ENCODE results near the gene ARVCF. TPM values are rescaled to one million over a fixed set of nuclear protein-coding genes. Genes with fewer than 3 reads are reported as not detected.

ARVCF gene, protein sequence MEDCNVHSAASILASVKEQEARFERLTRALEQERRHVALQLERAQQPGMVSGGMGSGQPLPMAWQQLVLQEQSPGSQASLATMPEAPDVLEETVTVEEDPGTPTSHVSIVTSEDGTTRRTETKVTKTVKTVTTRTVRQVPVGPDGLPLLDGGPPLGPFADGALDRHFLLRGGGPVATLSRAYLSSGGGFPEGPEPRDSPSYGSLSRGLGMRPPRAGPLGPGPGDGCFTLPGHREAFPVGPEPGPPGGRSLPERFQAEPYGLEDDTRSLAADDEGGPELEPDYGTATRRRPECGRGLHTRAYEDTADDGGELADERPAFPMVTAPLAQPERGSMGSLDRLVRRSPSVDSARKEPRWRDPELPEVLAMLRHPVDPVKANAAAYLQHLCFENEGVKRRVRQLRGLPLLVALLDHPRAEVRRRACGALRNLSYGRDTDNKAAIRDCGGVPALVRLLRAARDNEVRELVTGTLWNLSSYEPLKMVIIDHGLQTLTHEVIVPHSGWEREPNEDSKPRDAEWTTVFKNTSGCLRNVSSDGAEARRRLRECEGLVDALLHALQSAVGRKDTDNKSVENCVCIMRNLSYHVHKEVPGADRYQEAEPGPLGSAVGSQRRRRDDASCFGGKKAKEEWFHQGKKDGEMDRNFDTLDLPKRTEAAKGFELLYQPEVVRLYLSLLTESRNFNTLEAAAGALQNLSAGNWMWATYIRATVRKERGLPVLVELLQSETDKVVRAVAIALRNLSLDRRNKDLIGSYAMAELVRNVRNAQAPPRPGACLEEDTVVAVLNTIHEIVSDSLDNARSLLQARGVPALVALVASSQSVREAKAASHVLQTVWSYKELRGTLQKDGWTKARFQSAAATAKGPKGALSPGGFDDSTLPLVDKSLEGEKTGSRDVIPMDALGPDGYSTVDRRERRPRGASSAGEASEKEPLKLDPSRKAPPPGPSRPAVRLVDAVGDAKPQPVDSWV
- total RNA-seq, result 3.1 TPM

DNA sequence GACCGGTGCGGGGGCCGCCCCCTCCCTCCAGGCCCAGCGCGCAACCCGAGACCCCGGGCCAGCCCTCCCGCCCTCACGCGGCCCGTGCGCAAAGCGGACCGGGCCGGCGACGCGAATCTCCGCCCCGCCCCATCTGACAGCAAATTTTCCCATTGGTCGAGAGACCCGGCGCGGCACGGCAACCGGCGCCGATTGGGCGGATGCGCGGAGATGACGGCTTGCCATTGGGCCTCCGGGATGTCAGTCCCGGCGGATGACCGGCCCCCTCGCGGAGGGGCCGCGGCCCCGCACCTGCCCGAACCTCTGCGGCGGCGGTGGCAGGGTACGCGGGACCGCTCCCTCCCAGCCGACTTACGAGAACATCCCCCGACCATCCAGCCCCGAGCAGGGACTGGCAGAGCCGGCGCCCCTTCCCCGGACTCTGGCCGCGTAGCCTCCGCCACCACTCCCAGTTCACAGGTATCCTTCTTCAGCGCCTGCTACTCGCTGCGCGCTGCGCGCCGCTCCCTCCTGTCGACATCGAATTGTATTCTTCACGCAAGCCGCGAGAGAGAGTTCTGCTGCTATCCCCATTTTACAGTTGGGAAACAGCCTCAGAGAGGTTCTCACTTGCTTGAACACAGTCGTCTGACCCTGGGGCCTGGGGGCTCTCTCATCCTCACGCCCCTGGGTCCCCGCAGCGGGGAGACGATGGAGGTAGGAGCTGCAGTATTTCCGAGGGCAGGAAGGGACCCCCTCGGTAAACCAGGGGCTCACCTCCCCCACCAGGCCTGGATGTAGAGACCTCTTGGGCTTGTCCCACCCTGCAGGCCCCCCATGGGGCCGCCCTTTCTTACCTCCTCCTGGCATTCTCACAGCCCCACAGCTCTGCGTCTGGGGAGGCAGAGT is at the start of gene ARVCF:
TSS of gene ARVCF (minus strand) at position 90 of the 888 bp plus-strand sequence. CDS start 26,029 bp downstream, outside the sequence.
- ATAC-seq, result peak; percentile 54

DNA sequence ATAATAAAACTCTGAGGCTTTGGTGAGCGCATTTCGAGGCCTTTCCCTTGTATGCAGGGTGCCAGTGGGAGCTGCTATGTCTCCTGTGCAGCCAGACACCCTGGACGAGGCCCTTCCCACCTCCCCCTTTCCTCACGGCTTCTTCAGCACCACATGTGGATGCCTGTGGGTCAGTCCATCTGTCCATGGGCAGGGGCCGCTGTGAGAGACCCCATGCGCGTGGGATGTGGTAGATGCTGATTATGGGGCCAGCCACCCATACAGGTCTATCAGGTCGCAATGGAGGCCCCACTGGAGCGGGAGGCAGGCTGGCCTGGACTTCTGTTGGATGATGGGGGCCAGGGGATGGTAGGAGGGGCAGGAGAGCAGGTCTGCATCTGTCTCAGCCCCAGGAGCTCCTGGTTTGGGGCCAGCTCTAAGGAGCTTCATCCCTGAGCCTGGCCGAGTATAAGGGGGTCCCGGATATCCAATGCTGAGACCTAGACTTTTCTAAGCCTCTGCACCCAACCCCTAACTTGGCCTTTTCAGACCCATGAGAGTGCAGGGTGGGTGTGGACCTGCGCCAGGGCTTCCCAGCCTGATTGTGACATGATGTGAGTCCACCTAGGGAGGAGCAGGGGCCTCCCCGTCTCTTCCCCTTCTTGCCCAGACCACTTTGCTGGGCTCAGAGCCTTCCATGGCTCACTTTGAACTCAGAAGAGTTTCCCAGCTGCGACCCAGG is 49.4 kb upstream of the ARVCF start:
- ATAC-seq, result no peak

DNA sequence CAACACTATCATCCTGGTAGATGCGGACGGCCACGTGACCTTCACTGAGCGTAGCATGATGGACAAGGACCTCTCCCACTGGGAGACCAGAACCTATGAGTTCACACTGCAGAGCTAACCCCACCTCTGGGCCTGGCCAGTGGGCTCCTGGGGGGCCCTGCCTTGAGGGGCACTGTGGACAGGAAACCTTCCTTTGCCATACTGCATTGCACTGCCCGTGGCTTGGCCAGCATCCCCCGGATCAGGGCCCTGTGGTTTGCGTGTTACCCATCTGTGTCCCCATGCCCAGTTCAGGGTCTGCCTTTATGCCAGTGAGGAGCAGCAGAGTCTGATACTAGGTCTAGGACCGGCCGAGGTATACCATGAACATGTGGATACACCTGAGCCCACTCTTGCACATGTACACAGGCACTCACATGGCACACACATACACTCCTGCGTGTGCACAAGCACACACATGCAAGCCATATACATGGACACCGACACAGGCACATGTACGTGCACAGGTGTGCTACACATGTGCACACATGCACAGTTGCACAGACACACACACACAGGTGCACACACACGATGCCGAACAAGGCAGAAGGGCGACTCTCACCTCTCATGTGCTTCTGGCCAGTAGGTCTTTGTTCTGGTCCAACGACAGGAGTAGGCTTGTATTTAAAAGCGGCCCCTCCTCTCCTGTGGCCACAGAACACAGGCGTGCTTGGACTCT is 48.1 kb upstream of the ARVCF start:
- no peak for ATAC-seq

DNA sequence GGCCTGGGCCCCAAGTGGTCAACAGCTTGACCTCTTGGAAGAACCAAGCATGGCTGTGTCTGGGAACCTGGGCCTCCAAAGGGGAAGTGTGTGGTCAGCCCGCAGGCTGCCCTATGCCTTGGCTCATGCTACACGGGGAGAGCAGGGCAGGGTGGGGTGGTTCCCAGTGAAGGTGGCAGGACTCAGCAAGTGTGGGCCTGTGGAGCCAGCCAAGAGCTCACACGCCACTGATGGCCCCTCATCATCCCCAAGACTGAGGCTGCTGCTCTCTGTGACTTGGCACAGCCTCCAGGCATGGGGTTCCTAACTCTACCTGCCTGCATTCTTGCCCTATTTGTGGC is 47.5 kb upstream of the ARVCF start:
- ATAC-seq, result peak; percentile 40

DNA sequence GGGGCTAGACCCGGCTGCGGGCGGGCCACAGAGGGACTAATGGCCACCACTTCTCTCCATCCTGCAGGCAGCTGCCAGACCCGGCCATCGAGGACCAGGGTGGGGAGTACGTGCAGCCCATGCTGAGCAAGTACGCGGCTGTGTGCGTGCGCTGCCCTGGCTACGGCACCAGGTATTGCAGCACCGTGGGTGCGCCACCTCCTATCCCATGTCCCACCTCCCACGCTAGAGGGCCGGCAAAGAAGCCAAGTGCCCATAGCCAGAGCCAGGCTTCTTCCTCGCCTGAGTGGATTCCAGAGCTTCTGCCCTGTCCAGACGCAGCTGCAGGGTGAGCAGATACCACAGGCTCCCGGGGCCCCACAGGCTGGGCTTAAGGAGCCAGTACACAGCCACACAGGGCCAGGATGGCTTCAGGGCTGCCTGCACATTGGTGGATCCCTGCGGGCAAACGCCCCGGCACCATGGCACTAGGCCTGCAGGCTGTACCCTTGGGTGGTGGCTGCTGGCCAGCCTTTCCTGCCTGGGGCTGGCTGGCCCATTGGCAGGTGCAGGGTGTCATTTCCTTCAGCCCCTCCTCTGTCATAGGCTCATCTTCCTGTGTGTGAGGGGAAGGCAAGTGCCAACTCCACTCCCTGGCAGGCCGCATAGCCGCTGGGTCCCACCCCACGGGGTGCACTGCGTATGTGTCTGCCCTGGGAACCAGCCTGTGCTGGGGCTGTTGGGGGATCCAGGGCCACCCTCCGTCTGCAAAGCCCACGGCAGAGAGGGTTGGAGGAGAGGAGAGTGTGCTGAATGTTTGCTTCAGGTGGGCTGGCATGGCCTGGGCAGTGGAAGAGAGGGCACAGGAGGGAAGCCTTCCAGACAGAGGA is 46.9 kb upstream of the ARVCF start:
- ATAC-seq, result peak; percentile 63

DNA sequence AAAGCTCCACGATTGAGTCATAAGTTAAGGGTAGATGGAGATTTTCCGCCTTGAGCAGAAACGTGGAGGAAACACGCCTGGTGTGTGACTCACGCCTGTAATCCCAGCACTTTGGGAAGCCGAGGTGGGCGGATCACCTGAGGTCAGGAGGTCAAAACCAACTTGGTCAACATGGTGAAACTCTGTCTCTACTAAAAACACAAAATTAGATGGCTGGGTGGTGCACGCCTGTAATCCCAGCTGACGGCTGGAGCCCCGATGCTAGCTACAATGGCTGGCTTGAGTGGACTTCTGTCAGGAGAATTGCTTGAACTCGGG is 46.1 kb upstream of the ARVCF start:
- peak; percentile 82 for ATAC-seq

DNA sequence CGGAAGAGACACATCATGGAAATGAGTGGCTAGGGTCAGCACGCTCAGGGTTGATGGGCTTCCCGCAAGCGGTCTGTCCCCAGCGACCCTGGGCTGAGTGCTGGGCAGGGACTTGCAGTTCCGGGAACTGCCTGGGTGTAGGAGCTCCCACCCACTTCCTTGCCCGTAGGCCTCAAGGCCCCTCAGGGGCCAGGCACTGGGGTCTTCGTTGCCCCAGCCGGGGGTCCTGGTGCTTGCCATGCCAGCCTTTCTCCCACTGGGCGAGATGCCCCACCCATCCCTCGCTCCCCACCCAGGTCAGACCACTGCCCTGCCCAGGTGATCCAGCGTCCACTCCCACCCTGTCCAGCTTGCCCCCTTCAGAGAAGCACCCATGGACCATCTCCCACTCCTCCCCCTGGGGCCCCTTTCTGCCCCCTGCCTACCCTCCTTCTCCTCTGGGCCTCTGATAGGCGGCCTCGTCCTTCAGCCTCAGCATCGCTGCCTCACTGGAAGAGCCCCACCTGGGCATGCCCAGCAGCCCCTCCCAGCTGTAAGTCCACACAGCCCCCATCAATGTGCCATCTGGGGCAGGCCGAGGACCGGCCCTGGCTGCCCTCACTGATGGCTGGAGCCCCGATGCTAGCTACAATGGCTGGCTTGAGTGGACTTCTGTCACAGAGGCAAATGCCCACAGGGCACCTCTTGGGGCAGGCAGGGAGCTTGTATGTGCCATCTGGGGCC is 45.6 kb upstream of the ARVCF start:
- ATAC-seq, result no peak

DNA sequence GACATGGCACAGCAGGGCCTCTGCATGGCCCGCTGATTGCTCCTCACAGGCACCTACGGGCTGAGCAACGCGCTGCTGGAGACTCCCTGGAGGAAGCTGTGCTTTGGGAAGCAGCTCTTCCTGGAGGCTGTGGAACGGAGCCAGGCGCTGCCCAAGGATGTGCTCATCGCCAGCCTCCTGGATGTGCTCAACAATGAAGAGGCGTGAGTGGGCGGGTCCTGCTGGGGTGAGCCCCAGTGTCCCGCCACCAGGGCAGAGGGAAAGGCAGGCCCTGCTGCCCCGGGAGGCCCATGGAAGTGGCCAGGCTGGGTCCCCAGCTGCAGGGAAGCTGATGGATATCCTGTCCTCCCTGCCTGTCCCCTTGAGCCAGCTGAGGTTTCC is 44.8 kb upstream of the ARVCF start:
- peak; percentile 56 for ATAC-seq

DNA sequence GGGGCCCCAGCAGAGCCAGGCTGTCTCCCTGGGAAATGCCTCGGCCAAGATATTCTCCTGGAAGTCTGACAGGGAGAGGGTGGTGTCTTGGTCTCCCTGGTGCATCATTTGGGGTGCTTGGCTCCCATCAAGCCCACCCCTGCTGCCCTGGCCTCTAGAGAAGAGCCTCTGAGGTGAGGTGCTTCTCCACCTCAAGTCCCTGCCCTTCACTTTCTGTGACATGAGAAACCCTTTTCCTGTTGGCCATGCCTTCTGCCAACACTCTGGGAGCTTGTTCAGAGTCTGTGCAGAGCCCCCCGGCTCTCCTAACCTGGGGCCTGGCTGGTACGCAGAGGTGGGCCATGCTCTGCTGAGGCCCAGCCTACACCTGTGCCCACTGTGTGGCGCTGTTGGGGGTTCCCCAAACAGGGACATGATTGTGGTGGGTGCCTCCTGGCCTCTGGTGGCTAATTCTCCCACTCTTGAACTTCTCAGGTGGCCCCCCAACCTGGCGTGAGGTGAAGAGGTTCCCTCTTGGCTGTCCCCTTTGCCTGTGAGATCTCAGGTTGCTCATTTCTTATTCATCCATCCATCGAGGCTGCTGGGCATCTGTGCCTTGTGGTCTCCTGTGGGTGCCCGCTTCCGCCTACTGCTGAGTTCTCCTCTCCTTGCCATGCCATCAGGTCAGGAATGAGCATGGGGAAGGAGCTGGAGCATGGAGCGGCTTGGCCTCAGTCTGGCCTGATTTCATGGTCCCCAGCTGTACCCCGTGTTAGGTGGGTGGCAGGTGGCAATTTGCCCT is 44.3 kb upstream of the ARVCF start:
- no peak for ATAC-seq

DNA sequence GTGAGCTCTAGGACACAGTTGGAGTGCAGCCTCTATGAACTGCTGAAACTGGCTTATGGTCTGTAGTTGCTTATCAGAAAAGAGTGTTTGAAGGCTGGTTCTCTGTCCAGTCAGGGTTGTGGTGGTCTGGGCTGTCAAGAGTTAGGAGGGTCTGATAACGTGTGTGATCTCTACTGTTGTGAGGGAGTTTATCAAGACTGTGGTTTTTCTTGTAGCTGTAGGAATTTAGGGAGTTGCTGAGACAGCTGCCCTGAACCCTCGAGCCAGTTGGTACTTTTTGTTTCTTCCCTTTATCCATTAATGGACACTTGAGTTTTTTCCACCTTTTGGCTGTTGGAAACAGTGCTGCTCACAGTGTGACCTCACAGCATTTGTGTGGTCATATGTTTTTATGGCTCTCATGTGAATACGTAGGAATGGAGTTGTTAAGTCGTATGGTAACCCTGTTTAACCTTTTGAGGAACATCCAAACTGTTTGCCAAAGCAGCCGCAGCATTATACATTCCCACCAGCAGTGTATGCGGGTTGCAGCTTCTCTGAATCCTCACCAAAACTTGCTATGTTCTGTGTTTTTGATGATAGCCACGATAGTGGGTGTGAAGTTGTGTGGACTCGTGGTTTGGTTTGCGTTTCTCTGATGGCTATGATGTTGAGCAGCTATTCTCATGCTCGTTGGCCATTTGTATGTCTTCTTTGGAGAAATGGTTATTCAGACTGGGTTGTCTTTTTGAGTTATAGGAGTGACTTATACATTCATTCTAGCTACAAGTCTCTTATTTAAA is 42.6 kb upstream of the ARVCF start:
- no peak for ATAC-seq

DNA sequence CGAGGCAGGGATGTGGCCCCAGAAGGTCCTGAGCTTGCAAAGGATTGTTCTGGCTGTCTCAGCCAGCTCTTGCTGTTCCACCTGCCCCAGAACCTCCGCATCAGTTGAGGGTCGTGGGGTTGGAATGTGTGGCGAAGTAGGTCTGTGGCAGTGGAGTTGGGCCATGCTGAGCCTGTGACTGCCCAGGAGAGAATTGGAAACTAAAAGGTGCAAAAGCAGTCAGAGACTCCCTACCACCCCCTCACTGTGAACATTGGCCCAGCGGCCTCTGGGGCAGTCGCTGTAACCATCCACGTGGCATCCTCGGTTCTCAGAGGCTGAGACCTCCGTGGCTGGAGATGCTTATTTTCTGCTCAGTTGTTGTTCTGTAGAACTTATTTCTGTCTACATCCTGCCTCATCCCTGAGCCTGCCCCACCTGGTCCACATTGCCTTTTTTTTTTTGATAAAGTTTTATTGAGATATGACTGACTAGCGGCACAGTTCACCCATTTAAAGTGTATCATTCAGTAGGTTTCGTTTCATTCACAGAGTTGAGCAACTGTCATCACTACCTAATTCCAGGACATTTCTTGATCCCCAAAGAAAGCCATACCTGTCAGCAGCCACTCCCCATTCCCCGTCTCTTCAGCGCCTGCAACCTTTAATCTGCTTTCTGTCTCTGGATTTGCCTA is 41.1 kb upstream of the ARVCF start:
- ATAC-seq, result no peak

DNA sequence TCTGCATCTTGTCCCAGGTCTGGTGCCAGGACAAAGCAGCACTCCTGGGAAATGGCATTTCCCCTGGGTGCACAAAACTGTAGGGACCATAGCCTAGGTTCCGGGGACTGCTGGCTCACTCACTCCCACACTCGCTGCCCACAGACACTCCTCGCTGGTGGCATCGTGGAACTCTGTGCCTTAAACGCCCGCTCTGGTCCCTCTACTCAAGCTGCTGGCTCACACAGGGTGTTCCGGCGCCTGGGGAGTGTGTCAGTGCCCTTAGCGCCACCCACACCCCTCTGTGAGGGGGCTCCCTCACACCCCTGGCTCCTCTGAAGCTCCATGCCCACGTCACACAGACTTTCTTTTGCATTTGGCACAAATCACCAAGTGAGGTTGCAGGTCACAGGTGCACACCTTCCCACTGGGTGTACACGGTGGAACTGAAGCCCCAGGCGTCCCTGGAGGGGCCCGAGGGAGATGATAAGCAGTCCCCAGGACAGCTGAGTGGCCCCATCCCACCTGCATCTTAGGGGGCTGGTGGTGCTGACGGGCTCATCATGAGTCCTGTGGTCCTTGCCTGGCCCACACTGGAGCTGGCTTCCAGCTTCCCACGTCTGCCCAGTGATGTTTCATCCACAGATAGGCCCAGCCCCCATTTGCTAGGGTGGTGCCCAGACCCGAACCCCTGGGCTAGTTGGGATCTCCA is 40.2 kb upstream of the ARVCF start:
- no peak for ATAC-seq

DNA sequence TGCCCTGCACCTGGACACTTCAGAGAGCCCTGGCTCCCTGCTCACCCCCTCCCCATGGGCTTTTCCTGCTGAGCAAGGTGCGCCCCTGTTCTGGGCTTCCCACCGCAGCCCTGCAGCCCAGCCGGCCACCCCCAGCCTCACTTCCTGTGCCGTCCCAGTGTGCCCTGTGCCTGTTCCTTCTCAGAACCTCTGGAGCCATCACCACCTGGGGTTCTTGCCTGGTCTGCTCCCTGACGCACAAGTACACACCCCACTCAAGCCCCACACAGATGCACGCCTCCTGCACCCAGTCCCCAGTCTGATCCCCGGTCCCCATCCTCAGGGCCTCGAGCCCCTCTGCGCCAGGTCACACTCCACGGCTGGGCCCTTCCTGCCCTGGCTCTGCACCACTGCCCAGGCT is 39.5 kb upstream of the ARVCF start:
- ATAC-seq, result no peak

DNA sequence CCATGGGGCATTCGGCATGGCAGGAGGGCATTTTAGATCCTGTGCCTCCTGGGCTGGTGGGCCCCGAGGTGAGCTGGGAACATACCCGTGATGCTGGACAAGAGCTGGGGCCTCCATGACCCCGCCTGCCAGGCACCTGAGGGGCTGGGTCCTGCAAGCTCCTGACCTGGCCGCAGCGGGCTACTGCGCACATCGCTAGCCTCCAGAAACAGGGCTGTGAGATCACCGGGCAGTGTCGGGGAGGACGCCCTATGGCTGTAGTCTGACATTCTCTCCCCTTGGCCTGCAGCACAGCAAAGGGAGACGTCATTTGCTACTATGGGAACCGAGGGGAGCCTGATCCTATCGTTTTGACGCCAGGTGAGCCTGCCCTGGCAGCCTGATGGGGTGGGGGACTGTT is 39.0 kb upstream of the ARVCF start:
- no peak for ATAC-seq

DNA sequence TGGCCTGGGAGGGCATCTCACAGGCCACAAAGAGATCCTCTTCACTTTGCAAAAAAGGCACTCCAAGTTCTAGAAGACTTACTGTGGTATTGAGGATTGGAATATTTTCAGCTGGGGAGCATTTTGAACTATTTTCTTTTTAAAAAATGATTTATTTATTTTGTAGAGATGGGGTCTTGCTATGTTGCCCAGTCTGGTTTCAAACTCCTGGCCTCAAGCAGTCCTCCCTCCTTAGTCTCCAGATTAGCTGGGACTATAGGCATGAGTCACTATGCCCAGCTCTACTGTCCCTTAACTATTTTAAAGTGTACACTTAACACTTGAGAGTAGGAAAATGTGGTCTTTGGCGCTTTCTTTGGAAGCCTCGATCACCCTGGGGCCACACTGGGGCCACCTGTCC is 38.5 kb upstream of the ARVCF start:
- no peak for ATAC-seq

DNA sequence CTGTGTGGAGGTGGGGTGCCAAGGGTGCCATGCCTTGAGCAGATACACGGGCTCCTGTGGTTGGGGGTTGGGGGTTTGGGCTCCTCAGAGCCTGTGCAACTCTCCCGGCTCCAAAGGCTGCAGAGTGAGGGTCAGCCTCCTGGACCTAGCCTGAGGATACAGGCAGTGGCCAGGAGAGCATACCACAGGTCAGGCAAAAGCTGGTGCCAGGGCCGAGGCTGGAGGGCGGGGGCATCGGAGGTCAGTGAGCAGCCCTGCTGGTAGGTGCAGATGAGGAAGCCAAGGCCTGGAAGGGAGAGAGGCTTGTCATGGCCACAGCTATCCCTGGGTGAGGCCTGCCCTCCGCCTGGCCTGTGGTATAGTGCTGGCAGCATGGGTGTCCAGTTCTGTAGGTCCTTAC is 37.9 kb upstream of the ARVCF start:
- ATAC-seq, result no peak

DNA sequence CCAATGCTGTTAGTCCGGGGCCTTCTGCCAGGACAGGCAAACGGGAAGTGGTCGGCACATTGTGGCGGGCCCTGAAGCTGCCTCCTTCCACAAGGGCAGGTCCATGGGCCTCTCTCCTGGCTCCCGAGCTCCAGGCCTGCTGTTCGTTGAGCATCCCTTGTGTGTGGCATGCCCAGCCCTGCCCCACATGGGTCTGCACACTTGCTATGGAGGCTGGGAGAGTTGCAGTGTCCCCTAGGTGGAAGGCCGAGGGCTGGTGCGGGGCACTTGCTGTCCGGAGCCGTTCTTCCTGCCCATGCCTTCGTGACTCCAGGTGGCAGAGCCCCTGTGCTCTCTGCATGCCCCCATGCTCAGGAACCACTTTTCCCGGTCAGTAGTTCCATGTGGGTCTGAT is 37.4 kb upstream of the ARVCF start:
- ATAC-seq, result no peak
